SK-N-SH (cell line): Measurements from ENCODE around the gene VAMP5. TPM values are rescaled to one million over a fixed set of nuclear protein-coding genes. Genes with fewer than 3 reads are reported as not detected.

Experiments used
- CTCF ChIA-PET: fragments of 300-600, 350-600 bp; formaldehyde crosslinking; extraction: SDS; loops from one replicate; lab custom pipeline; 2021; lab: Yijun Ruan, JAX
- POLR2A ChIA-PET: fragments of 350-600 bp; sonication (Branson Sonifier 250); formaldehyde crosslinking; extraction: SDS; loops from one replicate; lab custom pipeline; 2020; ENCODE audit warnings: antibody characterized with exemption, inconsistent platforms; lab: Yijun Ruan, JAX
- DNase-seq: peaks from one replicate; pipeline ENCODE4 v3.0.0; 2012
- H2AFZ ChIP-seq: fragments of 200-600 bp; sonication (generic); 2 replicates; pipeline ENCODE4 v1.8.1; 2016; ENCODE audit warnings: antibody characterized with exemption, mild to moderate bottlenecking, low read depth
- H3F3A ChIP-seq: fragments of 200-600 bp; sonication (generic); replicated peaks from 2 replicates; pipeline ENCODE3; 2016; ENCODE audit warnings: antibody characterized with exemption, mild to moderate bottlenecking; ENCODE audit not compliant: insufficient read depth
- H3K27ac ChIP-seq, 2 experiments: fragments of 200-500 bp in 1 of 2; fragments of 200-600 bp in 1 of 2; sonication (Bioruptor generic) in 1 of 2; sonication (generic), shearing (Covaris generic) in 1 of 2; 2 replicates each; pipeline versions ENCODE4 v1.5.1 to v1.6.1; 2014 to 2016; ENCODE audit warnings: low read depth in 2 of 2, inconsistent platforms in 1 of 2, low read length in 1 of 2, mild to moderate bottlenecking in 1 of 2, mixed read lengths in 1 of 2
- H3K27me3 ChIP-seq: fragments of 200-600 bp; sonication (generic), shearing (Covaris generic); 2 replicates; pipeline ENCODE4 v1.6.1; 2016; ENCODE audit warnings: mixed run types; ENCODE audit not compliant: insufficient read depth
- H3K36me3 ChIP-seq, 2 experiments: fragments of 200-500 bp in 1 of 2; fragments of 200-600 bp in 1 of 2; sonication (Bioruptor generic) in 1 of 2; sonication (generic) in 1 of 2; replicated peaks in 1 of 2; 2 replicates each; pipeline versions ENCODE3 to v1.5.1; 2014 to 2016; ENCODE audit warnings: low read length in 1 of 2, mild to moderate bottlenecking in 1 of 2; ENCODE audit not compliant: insufficient read depth in 2 of 2, control insufficient read depth in 1 of 2
- H3K4me1 ChIP-seq, 2 experiments: fragments of 200-500 bp in 1 of 2; fragments of 200-600 bp in 1 of 2; sonication (Bioruptor generic) in 1 of 2; sonication (generic), shearing (Covaris generic) in 1 of 2; 2 replicates each; pipeline versions ENCODE4 v1.5.1 to v1.6.1; 2014 to 2016; ENCODE audit warnings: low read depth in 1 of 2, low read length in 1 of 2, mixed run types in 1 of 2; ENCODE audit not compliant: insufficient read depth in 2 of 2, control insufficient read depth in 1 of 2
- H3K4me2 ChIP-seq: fragments of 200-600 bp; sonication (generic), shearing (Covaris generic); 2 replicates; pipeline ENCODE4 v1.6.1; 2017; ENCODE audit warnings: mixed run types
- H3K4me3 ChIP-seq, 2 experiments: fragments of 200-500 bp in 1 of 2; fragments of 200-600 bp in 1 of 2; sonication (Bioruptor generic) in 1 of 2; sonication (generic), shearing (Covaris generic) in 1 of 2; 2 replicates each; pipeline versions ENCODE4 v1.5.1 to v1.8.1; 2014 to 2016; ENCODE audit warnings: low read depth in 2 of 2, inconsistent platforms in 1 of 2, low read length in 1 of 2, mild to moderate bottlenecking in 1 of 2, mixed read lengths in 1 of 2, moderate library complexity in 1 of 2
- H3K79me2 ChIP-seq: fragments of 200-600 bp; sonication (generic); 2 replicates; pipeline ENCODE4 v1.8.1; 2017; ENCODE audit warnings: mild to moderate bottlenecking; ENCODE audit not compliant: insufficient read depth
- H3K9ac ChIP-seq: fragments of 200-600 bp; sonication (generic); 2 replicates; pipeline ENCODE4 v1.6.1; 2017; ENCODE audit warnings: mixed run types
- H3K9me2 ChIP-seq: fragments of 200-600 bp; sonication (generic); 2 replicates; pipeline ENCODE4 v1.6.1; 2017; ENCODE audit warnings: mixed run types
- H3K9me3 ChIP-seq: fragments of 200-600 bp; sonication (generic); 2 replicates; pipeline ENCODE4 v1.6.1; 2017; ENCODE audit warnings: mixed run types, mild to moderate bottlenecking, moderate library complexity
- H4K20me1 ChIP-seq: fragments of 200-600 bp; sonication (generic); 2 replicates; pipeline ENCODE4 v1.6.1; 2017; ENCODE audit warnings: mild to moderate bottlenecking, mixed run types; ENCODE audit not compliant: insufficient read depth
- EP300 ChIP-seq, 2 experiments: IDR thresholded peaks; 2 replicates each; pipeline versions ENCODE4 v1.4.0 to v1.6.1; 2012; ENCODE audit warnings: borderline replicate concordance in 1 of 2, low read depth in 1 of 2, low read length in 1 of 2
- FOSL2 ChIP-seq: IDR thresholded peaks from 2 replicates; pipeline ENCODE4 v1.4.0; 2012; ENCODE audit warnings: low read depth, mild to moderate bottlenecking, moderate library complexity, borderline replicate concordance
- FOXJ3 ChIP-seq: sonication (generic); formaldehyde crosslinking; IDR thresholded peaks from 2 replicates; pipeline ENCODE4 v1.5.1; 2020; ENCODE audit warnings: mild to moderate bottlenecking, missing genetic modification reagents
- FOXM1 ChIP-seq: IDR thresholded peaks from 2 replicates; pipeline ENCODE4 v1.4.0; 2012; ENCODE audit warnings: low read depth, mild to moderate bottlenecking
- GABPA ChIP-seq: IDR thresholded peaks from 2 replicates; pipeline ENCODE4 v1.4.0; 2012; ENCODE audit warnings: low read depth, mild to moderate bottlenecking
- GATA2 ChIP-seq: sonication (generic); formaldehyde crosslinking; IDR thresholded peaks from 2 replicates; pipeline ENCODE4 v1.5.0; 2020; ENCODE audit warnings: mild to moderate bottlenecking, missing genetic modification reagents
- IRF3 ChIP-seq: fragments of 150-350 bp; IDR thresholded peaks from 2 replicates; pipeline ENCODE4 v1.6.1; 2016; ENCODE audit warnings: mild to moderate bottlenecking, low read depth, low read length
- MXI1 ChIP-seq: IDR thresholded peaks from 2 replicates; pipeline ENCODE4 v1.6.1; 2012; ENCODE audit warnings: mild to moderate bottlenecking, low read depth, low read length, improper control_type of control experiment
- NFIC ChIP-seq: IDR thresholded peaks from 2 replicates; pipeline ENCODE4 v1.4.0; 2012; ENCODE audit warnings: borderline replicate concordance
- NRF1 ChIP-seq: IDR thresholded peaks from 2 replicates; pipeline ENCODE4 v1.6.1; 2012; ENCODE audit warnings: low read depth, mild to moderate bottlenecking, low read length
- RAD21 ChIP-seq: IDR thresholded peaks from 2 replicates; pipeline ENCODE4 v1.6.1; 2012; ENCODE audit warnings: mild to moderate bottlenecking, low read length
- RCOR1 ChIP-seq: fragments of 150-350 bp; IDR thresholded peaks from 2 replicates; pipeline ENCODE4 v1.6.1; 2017; ENCODE audit warnings: antibody characterized with exemption, low read length
- RFX5 ChIP-seq: IDR thresholded peaks from 2 replicates; pipeline ENCODE4 v1.6.1; 2012; ENCODE audit warnings: mild to moderate bottlenecking, improper control_type of control experiment, low read length
- RXRA ChIP-seq: IDR thresholded peaks from 2 replicates; pipeline ENCODE4 v1.4.0; 2012; ENCODE audit warnings: low read depth, mild to moderate bottlenecking, borderline replicate concordance
- TAF1 ChIP-seq: IDR thresholded peaks from 2 replicates; pipeline ENCODE4 v1.6.1; 2012; ENCODE audit warnings: low read depth, mild to moderate bottlenecking, low read length, moderate library complexity, borderline replicate concordance
- TCF12 ChIP-seq: IDR thresholded peaks from 2 replicates; pipeline ENCODE4 v1.4.0; 2012
- TEAD4 ChIP-seq: IDR thresholded peaks from 2 replicates; pipeline ENCODE4 v1.4.0; 2012; ENCODE audit warnings: mild to moderate bottlenecking, borderline replicate concordance; ENCODE audit not compliant: insufficient read depth
- USF1 ChIP-seq: IDR thresholded peaks from 2 replicates; pipeline ENCODE4 v1.4.0; 2012; ENCODE audit warnings: low read depth, borderline replicate concordance
- YY1 ChIP-seq: IDR thresholded peaks from 2 replicates; pipeline ENCODE4 v1.4.0; 2012; ENCODE audit warnings: low read depth, mild to moderate bottlenecking
- WGBS: methylation state at CpG from one replicate; pipeline ENCODE4 v1.1.6; 2017; ENCODE audit warnings: low lambda C conversion rate; 5-methylcytosine and 5-hydroxymethylcytosine counted together
- polyA plus RNA-seq, 3 experiments: library from polyadenylated mRNA; depleted of rRNA; stranded (reverse); fragments of >200 nt; gene quantifications; 2 replicates each; pipeline ENCODE4 v1.2.3, GENCODE V29; 2012

The VAMP5 gene
- polyA plus RNA-seq, 1 of the 3 experiments (the other 2 are of a cell fraction) = 12.0 TPM

GRCh38 chr2:85597241-85597640 lies 13.0 kb downstream of the VAMP5 start:
- H3K27ac ChIP-seq = no peak overlapping the region
- H3K4me2 ChIP-seq = peak overlapping the region; percentile 95
- no peak overlapping the region for H2AFZ ChIP-seq
- CTCF ChIA-PET = interaction anchor here (0.9 kb wide), 1 partner anchor 192 kb away, joined by 3 read pairs; no protein-coding TSS in a partner anchor
- peaks cover 22% of the 10 kb centered on the region for H3K79me2 ChIP-seq
- DNase-seq = no peak
- no peak overlapping the region; a peak in 1 of 4 replicates for H3K4me3 ChIP-seq
- peaks cover 0 to 28% of the 10 kb centered on the region in 2 experiments for H3K36me3 ChIP-seq
- H4K20me1 ChIP-seq = no peaks in the 10 kb centered on the region
- POLR2A ChIA-PET = no interaction called here
- no peak overlapping the region for H3K9ac ChIP-seq
- 90% methylated on average over 4 of the region's 5 CpGs for WGBS
- H3K9me3 ChIP-seq = no peaks in the 10 kb centered on the region
- no peaks in the 10 kb centered on the region for H3K9me2 ChIP-seq
- TF ChIP-seq GABPA (no peak), RXRA (no peak), NRF1 (no peak), RFX5 (no peak), FOXM1 (no peak), USF1 (no peak), TCF12 (no peak), EP300 (IDR thresholded peaks at IDR 0.05; ENCODE audit: borderline replicate concordance in 1 of 2, low read depth in 1 of 2, low read length in 1 of 2) (no peak), RCOR1 (no peak), RAD21 (no peak), GATA2 (no peak), YY1 (no peak), FOSL2 (no peak), FOXJ3 (CRISPR knock-in tag) (no peak), NFIC (no peak), IRF3 (no peak), TAF1 (no peak), MXI1 (no peak), TEAD4 (no peak)
- TF ChIP-seq, all 33 proteins: peak for 0
- H3K4me1 ChIP-seq = peaks cover 0 to 27% of the 10 kb centered on the region in 2 experiments; a peak in 2 of 4 replicates
- no peaks in the 10 kb centered on the region for H3K27me3 ChIP-seq
- no peaks in the 10 kb centered on the region for H3F3A ChIP-seq
